LNCAP (cell line): Measurements from ENCODE around the gene RAD51AP2.

Experiments
- CTCF ChIP-seq: fragments of 450-650 bp; IDR thresholded peaks from 2 replicates; pipeline ENCODE4 v1.5.1; 2017; ENCODE audit warnings: mild to moderate bottlenecking

RAD51AP2 gene

DNA sequence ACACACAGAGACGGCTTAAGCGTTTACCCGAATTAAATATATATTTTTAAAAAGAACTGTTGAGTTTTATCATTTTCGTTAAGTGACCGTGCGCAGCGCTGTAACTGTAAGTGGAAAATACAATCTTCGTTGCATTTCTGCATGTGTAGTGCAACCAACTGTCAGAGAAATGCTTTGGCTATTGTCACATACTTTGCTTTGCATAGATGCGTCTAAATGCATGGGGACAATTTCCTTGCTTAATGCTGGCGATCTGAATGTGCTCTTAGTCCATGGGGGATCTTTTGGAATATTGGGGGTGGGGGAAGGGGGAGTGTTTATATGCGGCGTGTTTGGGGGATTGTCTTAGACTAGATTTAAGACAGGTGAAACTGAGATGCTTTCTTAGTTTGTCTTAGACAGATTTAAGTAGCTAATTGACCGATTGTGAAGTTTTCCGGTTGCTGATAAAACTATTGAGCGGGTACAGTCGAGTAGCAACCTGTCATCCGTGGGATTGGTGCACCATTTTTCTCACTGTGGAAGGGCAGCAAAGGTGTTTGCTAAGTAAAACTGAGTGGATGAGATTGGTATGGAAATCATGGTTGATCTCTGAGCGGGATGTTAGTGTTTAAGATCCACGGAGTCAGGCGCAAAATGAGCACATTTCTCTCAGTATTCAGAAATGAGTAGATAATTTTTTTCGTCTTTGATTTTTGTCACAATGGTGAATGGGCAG, 22.7 kb upstream of the RAD51AP2 start:
- TF ChIP-seq CTCF, result no peak

GRCh38 chr2:17540093-17540812, 22.0 kb upstream of the RAD51AP2 start, which contains the start of gene VSNL1:
Gene VSNL1 (plus strand): TSS chr2:17540696. CDS start chr2:17592075, 51,379 bp downstream.
- no peak for TF ChIP-seq CTCF

GRCh38 chr2:17539611-17540092, 21.4 kb upstream of the RAD51AP2 start:
- TF ChIP-seq CTCF, result no peak

- no peak for TF ChIP-seq CTCF
These were observed 20.8 kb upstream of the RAD51AP2 start for GRCh38 chr2:17538844-17539554.

- no peak for TF ChIP-seq CTCF
These were observed 20.0 kb upstream of the RAD51AP2 start for GRCh38 chr2:17538022-17538843.

DNA sequence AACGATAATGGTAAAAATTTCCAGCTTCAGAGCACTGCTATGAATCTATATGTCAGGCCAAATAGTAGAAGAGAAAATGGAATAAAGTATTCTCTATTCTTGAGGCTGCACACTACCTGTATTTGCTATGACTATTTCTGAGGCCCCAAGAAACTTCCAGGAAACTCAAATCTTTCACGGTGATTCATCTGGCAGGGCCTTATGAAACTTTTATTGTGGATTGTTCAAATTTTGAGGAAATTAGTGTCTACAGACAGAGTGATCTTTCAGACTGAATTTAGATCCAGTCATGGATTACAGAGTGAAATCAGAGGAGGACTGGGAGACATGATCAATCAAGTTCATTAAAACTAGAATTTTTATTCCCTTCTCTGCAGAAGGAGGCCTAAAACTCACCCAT, 18.2 kb upstream of the RAD51AP2 start:
- no peak for TF ChIP-seq CTCF

DNA sequence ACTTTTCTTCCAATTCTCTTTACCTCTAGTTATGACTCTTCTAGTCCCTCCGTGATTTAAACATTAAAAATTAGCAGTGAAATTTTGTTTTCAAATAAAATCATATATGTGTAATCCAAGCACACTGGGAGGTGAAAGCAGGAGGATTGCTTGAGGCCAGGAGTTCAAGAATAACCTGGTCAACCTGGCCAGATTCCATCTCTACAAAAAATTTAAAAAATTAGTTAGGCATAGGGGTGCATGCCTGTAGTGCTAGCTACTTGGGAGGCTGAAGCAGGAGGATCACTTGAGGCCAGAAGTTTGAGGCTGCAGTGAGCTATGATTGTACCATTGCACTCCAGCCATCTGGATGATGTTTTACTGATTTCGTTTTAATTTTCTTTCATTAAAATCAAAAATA, 15.3 kb upstream of the RAD51AP2 start:
- no peak for TF ChIP-seq CTCF
